ENCODE data around the gene GDF11.
A peak's percentile ranks its signal among the peaks of the same experiment; 100 is the strongest.

Gene GDF11

GRCh38 chr12:55707219-55707671, 35.7 kb upstream of the GDF11 start:
- no peak for DNase-seq (ENCODE audit: low read depth)

DNA sequence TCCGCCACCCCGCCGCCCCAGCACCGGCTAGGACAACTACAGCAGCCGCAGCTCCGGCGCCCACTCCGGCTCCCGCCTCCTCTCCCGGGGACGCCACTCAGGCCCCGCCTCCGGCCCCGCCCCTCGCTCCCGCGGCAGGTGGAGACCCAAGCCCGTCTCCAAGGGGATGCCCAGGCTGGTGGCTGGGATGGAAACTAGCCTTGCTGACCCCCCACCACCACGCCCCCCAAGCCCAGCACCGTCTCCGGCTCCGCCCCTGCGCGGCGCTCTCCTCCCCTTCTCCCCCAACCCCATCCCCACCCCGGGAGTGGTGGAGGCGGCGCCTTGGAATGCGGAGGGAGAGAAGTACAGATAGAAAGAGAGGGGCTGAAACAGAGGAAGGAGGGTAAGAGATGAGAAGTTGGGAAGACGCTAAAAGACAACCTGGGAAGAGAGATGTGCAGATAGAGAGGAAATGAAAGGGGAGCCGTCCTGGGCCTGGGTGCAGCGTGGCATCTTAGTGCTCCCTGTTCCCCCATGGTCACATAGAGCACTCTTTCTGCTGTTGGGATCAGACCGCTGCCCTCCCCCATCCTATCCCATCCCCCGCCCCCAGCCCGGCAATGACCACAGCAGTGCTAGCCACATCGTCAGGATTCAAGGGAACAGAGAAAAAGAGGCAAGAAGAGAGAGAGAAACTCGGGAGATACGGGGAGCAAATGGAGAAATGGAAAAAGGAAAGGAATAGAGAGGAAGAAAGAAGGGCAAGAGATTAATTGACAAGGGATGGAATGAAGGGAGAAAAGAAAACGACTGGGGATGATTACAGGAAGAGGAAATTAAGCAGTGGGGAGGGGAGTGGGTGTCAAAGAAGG, 34.9 kb upstream of the GDF11 start, which contains the start of gene ITGA7:
ITGA7 (minus strand) TSS at position 64 of the 854 bp plus-strand sequence. CDS start 222 bp downstream, outside the sequence.
- peak; percentile 47 for DNase-seq (ENCODE audit: low read depth)

DNA sequence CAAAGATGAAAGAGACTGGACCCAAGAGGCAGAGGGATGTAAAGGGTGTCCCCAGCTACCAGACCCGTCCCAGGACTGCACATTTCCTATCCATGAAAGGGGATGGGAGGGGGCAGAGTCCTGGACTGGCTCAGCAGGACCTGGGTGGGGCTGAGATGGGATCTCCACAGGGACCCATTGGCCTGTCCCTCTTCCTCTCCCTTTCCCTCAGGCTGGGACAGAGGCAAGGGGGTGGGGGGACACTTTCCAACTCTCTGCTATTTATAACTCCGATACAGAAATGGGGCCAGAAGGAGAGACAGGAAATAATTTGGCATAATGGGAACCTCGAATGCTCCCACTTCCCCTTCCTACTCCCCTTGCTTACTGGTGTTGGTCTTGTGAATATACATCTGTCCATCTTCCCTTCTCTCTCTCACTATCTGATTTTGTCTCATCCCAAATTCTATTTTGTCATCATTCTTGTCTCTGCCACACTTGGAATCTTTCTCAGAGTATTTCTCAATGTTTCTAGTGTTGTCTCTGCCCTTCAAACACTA, 34.2 kb upstream of the GDF11 start:
- DNase-seq (ENCODE audit: low read depth) = no peak

DNA sequence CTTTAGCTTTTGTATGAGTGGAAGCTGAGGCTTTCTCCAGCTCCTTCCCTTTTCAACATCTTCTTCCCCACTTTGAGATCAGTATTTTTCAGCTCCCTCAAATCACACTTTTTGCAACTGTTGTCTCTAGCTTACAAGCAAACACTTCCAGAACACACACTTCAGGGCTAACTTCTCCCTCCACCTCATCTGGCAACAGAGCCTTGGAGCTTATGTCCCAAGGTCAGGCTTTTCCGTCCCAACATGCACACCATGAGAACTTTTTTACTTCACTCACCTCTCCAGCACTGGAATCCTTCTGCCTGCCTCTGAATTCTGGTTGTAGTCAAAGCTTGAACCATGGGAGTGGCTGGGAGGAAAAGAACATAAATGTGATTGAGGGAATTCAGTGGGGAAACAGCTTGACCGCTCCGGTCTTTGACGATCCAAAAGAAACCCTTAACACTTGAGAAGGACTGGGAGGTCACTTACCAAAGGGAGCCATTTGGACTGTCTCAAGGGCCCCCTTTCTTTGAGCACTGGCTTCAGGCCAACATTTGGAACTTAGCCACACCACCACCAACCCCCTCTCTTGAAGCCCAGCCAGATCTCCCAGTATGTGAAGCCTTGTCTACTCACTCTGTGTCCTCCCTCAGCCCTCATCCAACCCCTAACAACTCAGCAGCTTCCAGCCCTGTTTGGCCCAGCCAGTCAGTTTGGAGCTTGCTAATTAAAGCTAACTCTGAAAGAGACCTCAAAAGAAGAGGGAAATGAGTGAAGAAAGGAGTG, 31.0 kb upstream of the GDF11 start:
- no peak for DNase-seq (ENCODE audit: low read depth)

GRCh38 chr12:55712700-55713415, 30.1 kb upstream of the GDF11 start:
- no peak for DNase-seq (ENCODE audit: low read depth)

DNA sequence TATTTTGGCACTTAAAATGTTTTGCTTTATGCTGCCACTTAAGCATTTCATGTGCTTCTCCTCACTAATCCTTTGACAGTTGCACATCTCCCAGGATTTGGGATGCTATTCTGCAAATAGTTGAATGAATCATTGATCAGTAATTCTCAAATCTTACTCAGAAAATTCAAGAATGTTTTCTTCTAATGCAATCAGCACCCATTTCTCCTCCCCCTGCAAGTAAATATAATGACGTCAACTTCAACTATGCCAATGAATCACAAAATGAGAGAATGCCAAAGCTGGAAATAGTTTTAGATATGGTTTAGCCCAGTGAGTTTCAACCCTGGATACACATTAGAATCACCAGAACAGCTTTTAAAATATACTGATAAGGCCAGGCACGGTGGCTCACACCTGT, 29.2 kb upstream of the GDF11 start:
- no peak for DNase-seq (ENCODE audit: low read depth)

- DNase-seq (ENCODE audit: low read depth) = no peak
Measured at GRCh38 chr12:55715169-55715764, 27.7 kb upstream of the GDF11 start.

DNA sequence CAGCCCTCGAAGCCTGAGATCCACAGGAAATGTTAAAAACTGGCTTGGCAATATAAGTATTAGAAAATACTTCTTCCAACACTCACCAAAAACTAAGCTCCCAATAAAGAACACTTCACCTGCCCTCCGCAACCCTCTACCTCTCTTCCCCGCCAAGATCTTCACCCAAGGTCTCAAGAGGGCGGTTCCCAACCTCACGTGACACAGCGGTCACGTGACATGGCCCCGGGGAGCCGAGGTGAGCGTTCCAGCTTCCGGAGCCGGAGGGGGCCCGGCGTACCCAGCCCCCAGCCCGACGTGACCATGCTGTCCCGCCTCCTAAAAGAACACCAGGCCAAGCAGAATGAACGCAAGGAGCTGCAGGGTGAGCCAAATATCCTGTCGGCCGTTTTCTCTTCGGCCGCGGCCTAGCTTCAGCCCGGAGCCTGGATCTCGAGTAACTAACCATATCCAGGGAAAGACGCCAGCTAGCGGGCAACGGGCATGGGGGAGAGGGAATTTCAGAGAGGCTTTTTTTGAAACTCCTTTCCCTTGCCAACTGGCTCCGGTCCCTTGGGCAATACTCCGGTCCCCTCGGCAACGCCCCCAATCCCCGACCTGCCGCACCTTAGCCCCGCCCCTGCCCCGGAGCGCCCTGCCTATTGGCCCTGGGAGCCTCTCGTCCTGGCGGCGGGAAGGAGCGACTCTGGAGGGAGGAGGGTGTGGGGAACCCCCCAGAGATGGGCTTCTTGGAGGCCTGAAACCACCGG, 26.9 kb upstream of the GDF11 start, which contains the start of gene BLOC1S1:
BLOC1S1 (plus strand) TSS at position 214 of the 749 bp plus-strand sequence; CDS start at position 220, 6 bp downstream.
- DNase-seq (ENCODE audit: low read depth) = peak; percentile 92

GRCh38 chr12:55716582-55716957, 26.4 kb upstream of the GDF11 start:
- no peak for DNase-seq (ENCODE audit: low read depth)

- DNase-seq (ENCODE audit: low read depth) = no peak
Measured at GRCh38 chr12:55717011-55718007, 25.6 kb upstream of the GDF11 start.

GRCh38 chr12:55718015-55718414, 24.9 kb upstream of the GDF11 start:
- no peak for DNase-seq (ENCODE audit: low read depth)

- no peak for DNase-seq (ENCODE audit: low read depth)
Measured at GRCh38 chr12:55718624-55719275, 24.2 kb upstream of the GDF11 start.

GRCh38 chr12:55719371-55719770, 23.6 kb upstream of the GDF11 start:
- no peak for DNase-seq (ENCODE audit: low read depth)

- no peak for DNase-seq (ENCODE audit: low read depth)
Measured at GRCh38 chr12:55720071-55720564, 22.8 kb upstream of the GDF11 start, which contains the start of gene RDH5. TSS of gene RDH5 (plus strand) at chr12:55720393. CDS start at chr12:55721185, 792 bp downstream.

GRCh38 chr12:55720894-55721444, 22.0 kb upstream of the GDF11 start:
- DNase-seq (ENCODE audit: low read depth) = no peak

DNA sequence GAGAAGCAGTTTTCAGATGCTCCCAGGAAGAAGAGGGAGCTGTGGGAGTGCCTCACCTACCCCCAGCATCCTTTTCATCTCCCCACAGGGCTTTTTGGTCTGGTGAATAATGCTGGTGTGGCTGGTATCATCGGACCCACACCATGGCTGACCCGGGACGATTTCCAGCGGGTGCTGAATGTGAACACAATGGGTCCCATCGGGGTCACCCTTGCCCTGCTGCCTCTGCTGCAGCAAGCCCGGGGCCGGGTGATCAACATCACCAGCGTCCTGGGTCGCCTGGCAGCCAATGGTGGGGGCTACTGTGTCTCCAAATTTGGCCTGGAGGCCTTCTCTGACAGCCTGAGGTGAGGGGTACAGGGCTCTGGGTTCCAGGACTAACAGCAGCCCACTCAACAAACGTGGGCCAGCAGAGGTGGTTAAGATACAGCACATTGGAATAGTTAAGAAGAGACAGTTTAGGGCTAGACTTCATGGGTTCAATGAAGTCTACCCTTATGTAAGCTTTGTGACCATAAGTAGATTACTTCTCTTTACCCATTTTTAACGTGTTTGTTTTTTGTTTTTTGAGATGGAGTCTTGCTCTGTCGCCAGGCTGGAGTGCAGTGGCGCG, 21.2 kb upstream of the GDF11 start:
- no peak for DNase-seq (ENCODE audit: low read depth)

DNA sequence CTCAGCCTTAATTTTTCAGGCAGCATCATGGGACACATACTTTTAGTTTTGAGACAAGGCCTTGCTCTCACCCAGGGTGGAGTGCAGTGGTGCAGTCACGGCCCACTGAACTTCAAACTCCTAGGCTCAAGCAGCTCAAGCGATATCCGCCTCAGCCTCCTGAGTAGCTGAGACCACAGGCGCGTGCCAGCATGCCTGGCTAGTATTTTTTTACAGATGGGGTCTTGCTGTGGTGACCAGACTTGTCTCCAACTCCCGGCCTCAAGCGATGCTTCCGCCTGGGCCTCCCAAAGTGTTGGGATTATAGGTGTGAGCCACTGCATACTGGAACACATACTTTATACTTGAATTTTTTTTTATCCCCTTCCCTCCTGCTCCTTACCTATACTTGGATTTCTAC, 20.0 kb upstream of the GDF11 start:
- no peak for DNase-seq (ENCODE audit: low read depth)
